Caco-2 (cell line): ENCODE measurements around the gene RCSD1. TPM values are rescaled to one million over a fixed set of nuclear protein-coding genes. Genes with fewer than 3 reads are reported as not detected.

Experiments
- BruUV-seq: library from RNA; stranded (reverse); fragments of 400-500 nt; replicated peaks from 2 replicates; lab custom pipeline; 2021; lab: Mats Ljungman, UMichigan
- CTCF ChIA-PET: fragments of 300-600 bp; sonication (Branson Sonifier 250); formaldehyde crosslinking; loops from one replicate; lab custom pipeline; 2022; ENCODE audit warnings: antibody characterized with exemption; lab: Charles Lee
- POLR2A ChIA-PET: fragments of 300-600 bp; sonication (Branson Sonifier 250); formaldehyde crosslinking; loops from one replicate; lab custom pipeline; 2022; ENCODE audit warnings: antibody characterized with exemption; lab: Charles Lee
- DNase-seq, 2 experiments: peaks; one replicate each; pipeline versions ENCODE4 v3.0.0 to v3.0.0-alpha.2; 2020 to 2022
- H3K27me3 ChIP-seq: replicated peaks from 2 replicates; pipeline ENCODE4 v1.6.0; 2011; ENCODE audit warnings: low read length; ENCODE audit not compliant: control insufficient read depth, insufficient read depth
- H3K36me3 ChIP-seq: 2 replicates; pipeline ENCODE4 v1.5.1; 2011; ENCODE audit warnings: low read length; ENCODE audit not compliant: control insufficient read depth, insufficient read depth
- H3K4me1 ChIP-seq: fragments of 250-450 bp; sonication (Bioruptor Pico); 2 replicates; pipeline ENCODE4 v1.5.1; 2020; ENCODE audit warnings: mild to moderate bottlenecking
- H3K4me3 ChIP-seq: 2 replicates; pipeline ENCODE4 v1.5.1; 2011; ENCODE audit warnings: low read depth, mild to moderate bottlenecking, control low read depth, low read length
- H3K9me3 ChIP-seq: fragments of 250-450 bp; sonication (Bioruptor Pico); 2 replicates; pipeline ENCODE4 v1.5.1; 2020; ENCODE audit warnings: mild to moderate bottlenecking, moderate library complexity
- H3K27ac Mint-ChIP-seq: one replicate; pipeline ENCODE4 v1.8.0; 2022; ENCODE audit warnings: mixed read lengths; ENCODE audit not compliant: unreplicated experiment
- H3K27me3 Mint-ChIP-seq: one replicate; pipeline ENCODE4 v1.8.0; 2022; ENCODE audit warnings: mixed read lengths; ENCODE audit not compliant: insufficient read depth, unreplicated experiment
- H3K36me3 Mint-ChIP-seq: one replicate; pipeline ENCODE4 v1.8.0; 2022; ENCODE audit warnings: mild to moderate bottlenecking, mixed read lengths; ENCODE audit not compliant: insufficient read depth, unreplicated experiment
- H3K4me1 Mint-ChIP-seq: one replicate; pipeline ENCODE4 v1.8.0; 2022; ENCODE audit warnings: low read depth, mixed read lengths; ENCODE audit not compliant: unreplicated experiment
- H3K4me3 Mint-ChIP-seq: one replicate; pipeline ENCODE4 v1.8.0; 2022; ENCODE audit warnings: mild to moderate bottlenecking, moderate library complexity, mixed read lengths; ENCODE audit not compliant: unreplicated experiment
- H3K9me3 Mint-ChIP-seq: one replicate; pipeline ENCODE4 v1.8.0; 2022; ENCODE audit warnings: mixed read lengths; ENCODE audit not compliant: unreplicated experiment
- CTCF ChIP-seq, 2 experiments: fragments of 200-600 bp in 1 of 2; IDR thresholded peaks; 1 replicate in 1 of 2; 2 replicates in 1 of 2; pipeline versions ENCODE4 v1.5.1 to v1.8.0; 2011 to 2022; ENCODE audit warnings: antibody characterized with exemption in 1 of 2, control low read depth in 1 of 2, inconsistent platforms in 1 of 2, low read depth in 1 of 2, low read length in 1 of 2, mild to moderate bottlenecking in 1 of 2, moderate library complexity in 1 of 2; ENCODE audit not compliant: insufficient read depth in 1 of 2, severe bottlenecking in 1 of 2, unreplicated experiment in 1 of 2
- intact Hi-C: fragments of 100-400 bp; cut with micrococcal nuclease; formaldehyde crosslinking; loops from one replicate; pipeline ENCODE4 v1.10.0; 2022; ENCODE audit not compliant: unreplicated experiment
- total RNA-seq: library from RNA; stranded (reverse); gene quantifications from 2 replicates; pipeline ENCODE4 v1.2.3, GENCODE V29; 2022

The RCSD1 gene
- total RNA-seq, 1 experiment from 2014 or later, result not detected

GRCh38 chr1:167734227-167734626 lies 104.2 kb downstream of the RCSD1 start:
- Histone ChIP-seq H3K9me3 (no peaks in the 10 kb centered on the region; the same call in 1 of the 2 replicates), H3K27me3 (no peaks in the 10 kb centered on the region), H3K4me1 (peaks cover 10% of the 10 kb centered on the region; the same call in 1 of the 2 replicates), H3K36me3 (no peaks in the 10 kb centered on the region; the same call in none of the 2 replicates), H3K4me3 (no peak overlapping the region)
- H3K4me1 Mint-ChIP-seq, result no peaks in the 10 kb centered on the region
- DNase-seq, result no peak
- H3K27me3 Mint-ChIP-seq, result no peaks in the 10 kb centered on the region
- H3K27ac Mint-ChIP-seq, result no peak overlapping the region
- CTCF ChIA-PET, result interaction anchor here (0.9 kb wide), 1 partner anchor 36 kb away, joined by 3 read pairs; no protein-coding TSS in a partner anchor
- H3K4me3 Mint-ChIP-seq, result no peak overlapping the region
- POLR2A ChIA-PET, result no interaction called here
- H3K36me3 Mint-ChIP-seq, result peaks cover 64% of the 10 kb centered on the region
- intact Hi-C loops, result no loop called here
- no TSS peak for BruUV-seq
- no peak for TF ChIP-seq CTCF (IDR thresholded peaks at IDR 0.05; ENCODE audit: insufficient read depth in 1 of 2, low read depth in 1 of 2, low read length in 1 of 2, severe bottlenecking in 1 of 2, unreplicated experiment in 1 of 2)
- H3K9me3 Mint-ChIP-seq, result no peaks in the 10 kb centered on the region

DNA sequence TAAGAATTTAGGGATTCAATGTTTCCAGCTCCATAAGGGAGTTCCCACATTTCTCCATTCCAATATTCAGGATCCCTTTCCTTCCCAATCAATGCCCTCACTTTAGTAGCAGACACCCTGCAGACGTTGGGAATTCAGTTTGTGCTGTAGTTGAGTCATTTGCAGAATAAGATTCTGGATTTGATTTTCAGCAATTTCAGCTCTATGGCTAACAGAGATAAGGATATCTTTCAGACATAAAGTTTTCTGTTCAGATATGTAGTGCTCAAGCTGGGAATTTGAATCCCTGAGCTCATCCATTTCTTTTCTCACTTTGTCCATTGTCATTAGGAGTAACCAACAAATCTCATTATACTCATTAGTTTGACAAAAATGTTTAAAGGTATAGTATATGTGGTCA lies 104.8 kb downstream of the RCSD1 start:
- BruUV-seq, result no TSS peak
- no peak for TF ChIP-seq CTCF (IDR thresholded peaks at IDR 0.05; ENCODE audit: insufficient read depth in 1 of 2, low read depth in 1 of 2, low read length in 1 of 2, severe bottlenecking in 1 of 2, unreplicated experiment in 1 of 2)
- intact Hi-C loops, result no loop called here
- no peak for DNase-seq
- H3K36me3 ChIP-seq, result no peaks in the 10 kb centered on the region; the same call in none of the 2 replicates
- peaks cover 6% of the 10 kb centered on the region for H3K4me1 Mint-ChIP-seq
- no peaks in the 10 kb centered on the region for H3K27me3 Mint-ChIP-seq
- peaks cover 16% of the 10 kb centered on the region for H3K4me1 ChIP-seq
- no peaks in the 10 kb centered on the region for H3K9me3 Mint-ChIP-seq
- POLR2A ChIA-PET, result no interaction called here
- CTCF ChIA-PET, result no interaction called here
- H3K4me3 ChIP-seq, result no peak overlapping the region
- H3K27ac Mint-ChIP-seq, result no peak overlapping the region
- H3K36me3 Mint-ChIP-seq, result peaks cover 63% of the 10 kb centered on the region
- H3K4me3 Mint-ChIP-seq, result no peak overlapping the region
- H3K9me3 ChIP-seq, result no peaks in the 10 kb centered on the region; the same call in 1 of the 2 replicates
- no peaks in the 10 kb centered on the region for H3K27me3 ChIP-seq

- no peak overlapping the region for H3K27ac Mint-ChIP-seq
- Histone ChIP-seq H3K4me1 (peaks cover 37% of the 10 kb centered on the region), H3K4me3 (no peak overlapping the region), H3K36me3 (no peaks in the 10 kb centered on the region; the same call in none of the 2 replicates), H3K9me3 (no peaks in the 10 kb centered on the region; the same call in 1 of the 2 replicates), H3K27me3 (no peaks in the 10 kb centered on the region)
- H3K9me3 Mint-ChIP-seq, result no peaks in the 10 kb centered on the region
- no peak for TF ChIP-seq CTCF (IDR thresholded peaks at IDR 0.05; ENCODE audit: insufficient read depth in 1 of 2, low read depth in 1 of 2, low read length in 1 of 2, severe bottlenecking in 1 of 2, unreplicated experiment in 1 of 2)
- ChIA-PET POLR2A (no interaction called here), CTCF (no interaction called here)
- BruUV-seq, result no TSS peak
- H3K27me3 Mint-ChIP-seq, result no peaks in the 10 kb centered on the region
- H3K4me3 Mint-ChIP-seq, result no peak overlapping the region
- peaks cover 18% of the 10 kb centered on the region for H3K4me1 Mint-ChIP-seq
- no peak for DNase-seq
- intact Hi-C loops, result no loop called here
- peaks cover 44% of the 10 kb centered on the region for H3K36me3 Mint-ChIP-seq
These were observed 107.1 kb downstream of the RCSD1 start for GRCh38 chr1:167737169-167737568.
